ENCODE data around the gene NPFF. TPM values are rescaled to one million over a fixed set of nuclear protein-coding genes. Genes with fewer than 3 reads are reported as not detected.

The NPFF gene
- total RNA-seq, 1 experiment from 2014 or later = 0.59 TPM

- Mint-ChIP-seq H3K9me3 (no peaks in the 10 kb centered on the region), H3K4me1 (peaks cover 33% of the 10 kb centered on the region), H3K4me3 (peak overlapping the region; percentile 86), H3K27ac (peak overlapping the region; percentile 82; the same call in 1 of the 2 replicates), H3K27me3 (ENCODE audit: low read depth) (no peaks in the 10 kb centered on the region), H3K36me3 (peaks cover 21% of the 10 kb centered on the region)
- ATAC-seq (no peak), DNase-seq (ENCODE audit: low spot score) (no peak)
- POLR2A ChIA-PET = interaction anchor here (0.6 to 2.0 kb wide), 14 partner anchors 8 to 202 kb away, joined by 3 to 17 read pairs (median 4); partner anchors contain the start of genes AAAS, ATP5MC2 and MYG1
- TF ChIP-seq E2F5 (CRISPR knock-in tag; IDR thresholded peaks at IDR 0.05) (no peak), PREB (CRISPR knock-in tag; IDR thresholded peaks at IDR 0.05; ENCODE audit: borderline replicate concordance) (no peak), ZNF512 (CRISPR knock-in tag; IDR thresholded peaks at IDR 0.05; ENCODE audit: borderline replicate concordance) (no peak), TCF7 (CRISPR knock-in tag; IDR thresholded peaks at IDR 0.05; ENCODE audit: low read depth) (0 out of 2 replicates have a peak, but pooled peaks have one; percentile 5), ATF3 (CRISPR knock-in tag; conservative IDR thresholded peaks at IDR 0.05) (no peak), MAX (CRISPR knock-in tag; IDR thresholded peaks at IDR 0.05) (peak; percentile 60; the same call in 1 of the 2 replicates), CTCF (IDR thresholded peaks at IDR 0.05) (no peak), GABPB1 (CRISPR knock-in tag; IDR thresholded peaks at IDR 0.05) (0 out of 2 replicates have a peak, but pooled peaks have one; percentile 1), ZMAT4 (CRISPR knock-in tag; IDR thresholded peaks at IDR 0.05) (no peak)
- CTCF ChIA-PET = interaction anchor here (0.5 to 3.8 kb wide), 21 partner anchors 8 to 495 kb away, joined by 3 to 39 read pairs (median 4); partner anchors contain the start of genes AAAS, ATP5MC2 and CALCOCO1
Observed at GRCh38 chr12:53501615-53502181, 5.6 kb downstream of the NPFF start.

- Mint-ChIP-seq H3K4me1 (peaks cover 40% of the 10 kb centered on the region), H3K36me3 (peaks cover 16% of the 10 kb centered on the region), H3K4me3 (peak within 1 kb of the TSS; percentile 86), H3K27ac (peak within 1 kb of the TSS; percentile 94), H3K27me3 (ENCODE audit: low read depth) (no peaks in the 10 kb centered on the region), H3K9me3 (no peaks in the 10 kb centered on the region)
- ChIA-PET POLR2A (interaction anchor here (0.6 to 2.0 kb wide), 20 partner anchors 8 to 201 kb away, joined by 3 to 17 read pairs (median 4); partner anchors contain the start of genes AAAS, ATP5MC2 and MYG1), CTCF (interaction anchor here (0.5 to 3.8 kb wide), 29 partner anchors 8 to 494 kb away, joined by 3 to 39 read pairs (median 4); partner anchors contain the start of genes AAAS, ATP5MC2, CALCOCO1 and PFDN5)
- ATAC-seq (peak; percentile 74), DNase-seq (ENCODE audit: low spot score) (peak; percentile 98)
- no peak for TF ChIP-seq NFE2L1 (CRISPR knock-in tag; IDR thresholded peaks at IDR 0.05)
- TF ChIP-seq E2F5 (CRISPR knock-in tag; IDR thresholded peaks at IDR 0.05) = no peak
- TF ChIP-seq MAX (CRISPR knock-in tag; IDR thresholded peaks at IDR 0.05) = peak; percentile 95
- TF ChIP-seq IRF1 (CRISPR knock-in tag; IDR thresholded peaks at IDR 0.05) = peak; percentile 48; the same call in 1 of the 2 replicates
- TF ChIP-seq CREM (CRISPR knock-in tag; IDR thresholded peaks at IDR 0.05) = peak; percentile 35; the same call in 1 of the 2 replicates
- TF ChIP-seq ZNF219 (CRISPR knock-in tag; IDR thresholded peaks at IDR 0.05; ENCODE audit: borderline replicate concordance) = no peak; the same call in 1 of the 2 replicates
- TF ChIP-seq ZNF423 (CRISPR knock-in tag; IDR thresholded peaks at IDR 0.05) = no peak
- TF ChIP-seq ELF4 (CRISPR knock-in tag; IDR thresholded peaks at IDR 0.05; ENCODE audit: low read depth) = no peak
- no peak for TF ChIP-seq IRF2 (CRISPR knock-in tag; IDR thresholded peaks at IDR 0.05; ENCODE audit: borderline replicate concordance, low read depth)
- TF ChIP-seq RELA (CRISPR knock-in tag; IDR thresholded peaks at IDR 0.05; ENCODE audit: borderline replicate concordance) = 0 out of 2 replicates have a peak, but pooled peaks have one; percentile 59
- peak; percentile 25; the same call in 1 of the 2 replicates for TF ChIP-seq ETV6 (CRISPR knock-in tag; IDR thresholded peaks at IDR 0.05)
Observed at GRCh38 chr12:53500776-53501614, 6.3 kb downstream of the NPFF start, which contains the start of gene TARBP2. TSS of gene TARBP2 (plus strand) at chr12:53501283. CDS start at chr12:53501409, 126 bp downstream.
